HG03060 (cell line): Measurements from ENCODE around the gene TUT1.
"Not testable (repeated sequence)": the region's sequence is repeated elsewhere in the genome, so short reads cannot be mapped to it uniquely, and the experiment has no call there.

ENCODE experiments used
- ATAC-seq: cut with Tn5 transposase; IDR thresholded peaks from one replicate; pipeline ENCODE4 v1.9.1; 2021; ENCODE audit warnings: low read depth, moderate number of reproducible peaks; ENCODE audit not compliant: unreplicated experiment

TUT1 gene

DNA sequence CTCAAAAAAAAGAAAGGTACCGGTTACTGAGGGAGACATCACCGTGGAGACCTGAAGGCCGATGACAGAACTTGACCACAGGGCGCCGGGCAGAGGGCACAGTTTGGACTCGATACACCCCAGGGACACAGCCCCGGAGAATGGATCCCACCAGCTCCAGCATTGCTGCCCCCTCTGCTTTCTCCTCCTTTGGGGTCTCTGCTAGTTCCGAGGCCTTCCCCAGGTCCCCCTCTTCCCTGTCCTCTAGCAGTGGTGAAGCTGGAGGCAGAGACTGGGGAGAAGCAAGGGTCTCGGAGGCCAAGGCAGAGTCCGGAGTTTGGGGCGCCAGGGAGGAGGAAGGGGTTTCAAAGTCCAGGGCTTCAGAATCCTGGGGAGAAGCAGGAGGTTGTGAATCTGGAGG lies 12.8 kb downstream of the TUT1 start:
- no peak for ATAC-seq

DNA sequence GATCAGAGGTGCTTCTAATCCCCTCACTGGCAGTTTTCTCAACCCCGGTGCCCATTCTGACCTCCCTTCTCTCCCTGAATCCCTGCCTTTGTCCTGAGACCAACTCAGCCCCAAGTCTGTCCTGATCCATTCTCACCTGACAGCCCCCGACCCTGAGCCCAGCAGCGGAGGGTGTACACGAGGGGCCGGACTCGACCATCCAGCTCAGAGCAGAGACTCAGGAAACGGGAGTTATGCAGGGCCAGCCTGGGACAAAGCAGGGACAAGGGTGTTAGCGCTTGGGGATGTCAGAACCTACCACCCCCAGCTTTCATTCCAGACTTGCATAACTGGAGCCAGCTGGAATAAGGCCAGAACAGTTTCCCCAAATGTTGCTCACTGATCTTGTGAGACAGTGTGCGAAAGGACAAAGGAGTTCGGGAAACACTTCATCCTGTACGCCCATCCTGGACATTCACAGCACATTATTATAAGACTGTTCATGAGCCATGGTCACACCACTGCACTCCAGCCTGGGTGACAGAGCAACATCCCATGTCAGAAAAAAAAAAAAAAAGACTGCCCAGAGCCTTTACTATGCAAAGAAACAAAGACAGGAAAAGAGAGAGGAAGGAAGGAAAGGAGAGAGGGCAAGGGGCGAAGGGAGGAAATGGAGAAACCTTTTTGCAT lies 14.1 kb downstream of the TUT1 start:
- ATAC-seq: no peak

GRCh38 chr11:62575837-62576236 lies 15.5 kb downstream of the TUT1 start:
- no peak for ATAC-seq

GRCh38 chr11:62575156-62575555 lies 16.2 kb downstream of the TUT1 start:
- no peak for ATAC-seq

- no peak for ATAC-seq
Observed at GRCh38 chr11:62574363-62575071, 16.8 kb downstream of the TUT1 start.

- ATAC-seq: peak; percentile 80
Observed at GRCh38 chr11:62573592-62574362, 17.5 kb downstream of the TUT1 start, which contains the start of gene EEF1G. Gene EEF1G (minus strand): TSS chr11:62573891. CDS start chr11:62573842, 49 bp downstream.

- ATAC-seq: no peak
Observed at GRCh38 chr11:62573006-62573591, 18.2 kb downstream of the TUT1 start.

- ATAC-seq: no peak
Observed at GRCh38 chr11:62572431-62572830, 18.9 kb downstream of the TUT1 start.

DNA sequence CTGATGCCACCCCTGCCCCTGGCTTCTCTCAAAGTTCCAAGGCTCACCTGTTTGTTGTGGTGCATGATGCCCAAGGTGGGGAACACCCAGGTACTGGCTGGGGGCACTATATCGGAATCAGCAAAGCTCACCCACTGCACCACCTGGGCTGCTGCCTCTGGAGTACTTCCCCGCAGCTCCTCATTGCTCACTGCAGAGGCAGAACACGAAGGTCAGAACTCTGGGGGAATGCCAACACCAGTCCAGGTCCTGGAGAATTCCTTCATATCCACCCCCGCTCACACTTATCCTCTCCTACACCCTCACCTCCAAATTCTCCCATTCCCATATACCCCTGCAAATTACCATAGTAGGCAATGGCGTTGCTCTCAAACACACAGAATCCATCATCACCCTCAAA lies 19.8 kb downstream of the TUT1 start:
- ATAC-seq: not testable (repeated sequence)

DNA sequence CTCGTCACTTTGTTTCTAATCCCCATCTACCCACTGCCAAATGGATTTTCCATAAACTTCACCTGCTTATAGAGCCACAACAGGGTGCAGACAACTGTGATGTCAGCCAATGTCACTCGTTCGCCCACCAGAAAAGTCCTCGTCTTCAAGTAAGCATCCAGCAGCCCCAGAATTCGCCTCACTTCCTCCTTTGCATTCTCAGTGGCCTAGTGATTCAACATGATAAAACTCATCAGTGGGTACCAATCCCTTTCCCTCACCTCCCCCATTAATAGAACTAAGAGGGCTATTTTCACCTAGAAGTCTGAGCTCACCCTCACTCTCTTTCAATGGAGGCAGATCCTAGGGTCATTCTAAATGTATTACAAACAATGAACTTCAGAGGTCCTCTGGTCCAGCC lies 20.4 kb downstream of the TUT1 start:
- not testable (repeated sequence) for ATAC-seq

GRCh38 chr11:62569611-62570010 lies 21.7 kb downstream of the TUT1 start:
- no peak for ATAC-seq

GRCh38 chr11:62567018-62567633 lies 24.2 kb downstream of the TUT1 start:
- ATAC-seq: no peak

GRCh38 chr11:62566247-62566646 lies 25.1 kb downstream of the TUT1 start:
- ATAC-seq: no peak

DNA sequence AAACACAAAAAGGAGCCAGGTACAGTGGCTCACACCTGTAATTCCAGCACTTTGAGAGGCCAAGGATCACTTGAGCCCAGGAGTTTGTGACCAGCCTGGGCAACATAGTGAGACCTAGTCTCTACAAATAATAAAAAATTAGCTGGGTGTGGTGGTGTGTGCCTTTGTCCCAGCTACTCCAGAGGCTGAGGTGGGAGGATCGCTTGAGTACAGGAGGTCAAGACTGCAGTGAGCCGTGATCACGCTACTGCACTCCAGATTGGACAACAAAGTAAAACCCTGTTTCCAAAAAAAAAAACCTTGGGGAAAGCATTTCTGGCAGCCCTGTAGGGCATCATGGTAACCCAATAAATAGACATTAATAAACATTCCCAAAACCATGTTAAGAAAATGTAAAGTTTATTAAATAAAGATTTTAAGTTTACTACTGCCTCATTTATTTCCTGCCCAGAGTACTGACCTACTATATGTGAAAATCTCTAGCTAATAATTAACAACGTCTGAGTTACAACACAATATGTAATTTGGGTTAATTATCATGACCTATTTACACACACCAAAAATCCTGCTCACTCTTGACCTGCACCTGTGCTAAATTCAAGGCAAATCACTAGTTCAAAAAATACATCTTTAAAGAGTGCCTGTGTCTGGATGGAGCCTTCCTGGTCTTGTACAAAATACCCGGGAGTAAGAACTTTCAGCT lies 26.1 kb downstream of the TUT1 start:
- ATAC-seq: no peak

GRCh38 chr11:62561677-62562230 lies 29.6 kb downstream of the TUT1 start:
- ATAC-seq: not testable (repeated sequence)

- ATAC-seq: no peak
Observed at GRCh38 chr11:62560566-62561103, 30.7 kb downstream of the TUT1 start.

DNA sequence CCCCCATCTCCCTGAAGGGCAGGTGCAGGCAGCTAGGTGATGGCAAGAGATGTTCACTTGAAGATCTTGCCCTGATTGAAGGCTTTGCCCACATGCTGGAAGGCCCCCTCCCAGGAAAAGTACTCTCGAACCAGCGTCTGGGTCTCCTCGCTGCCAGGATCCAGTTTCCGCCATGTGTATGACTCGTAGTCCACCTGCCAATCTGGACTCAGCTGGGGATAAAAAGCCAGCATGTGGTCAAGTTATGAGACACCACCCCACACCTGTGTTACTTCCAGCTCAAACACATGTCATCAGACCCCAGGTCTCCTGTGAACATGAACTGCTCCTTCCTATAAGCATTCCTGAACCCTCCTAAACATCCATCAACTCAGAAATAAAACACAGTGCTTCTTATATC lies 31.7 kb downstream of the TUT1 start:
- not testable (repeated sequence) for ATAC-seq

- ATAC-seq: no peak
Observed at GRCh38 chr11:62559204-62559603, 32.1 kb downstream of the TUT1 start.

GRCh38 chr11:62558669-62559068 lies 32.7 kb downstream of the TUT1 start:
- no peak for ATAC-seq
